ENCODE measurements around the gene RTL10.

RTL10 gene

GRCh38 chr22:19897726-19898125 is 43.1 kb upstream of the RTL10 start:
- Histone ChIP-seq H3K9me3 (replicated peaks; ENCODE audit: insufficient read depth, low read length) (no peaks in the 10 kb centered on the region), H3K36me3 (replicated peaks; ENCODE audit: insufficient read depth, low read length) (no peaks in the 10 kb centered on the region), H4K20me1 (ENCODE audit: insufficient read depth, low read length) (no peaks in the 10 kb centered on the region), H3K4me1 (ENCODE audit: low read length) (peaks cover 3% of the 10 kb centered on the region), H3K4me3 (ENCODE audit: low read length) (no peak overlapping the region), H3K27me3 (replicated peaks; ENCODE audit: insufficient read depth, low read length) (no peaks in the 10 kb centered on the region), H2AFZ (ENCODE audit: low read length) (no peak overlapping the region), H3K9me2 (replicated peaks; ENCODE audit: insufficient read depth, low read length) (no peaks in the 10 kb centered on the region), H3F3A (ENCODE audit: insufficient read depth, low read length) (peaks cover under 1% of the 10 kb centered on the region; the same call in 1 of the 2 replicates), H3K27ac (ENCODE audit: low read length) (no peak overlapping the region), H3K79me2 (ENCODE audit: low read length) (no peaks in the 10 kb centered on the region), H3K4me2 (ENCODE audit: low read depth, low read length) (no peak overlapping the region), H3K9ac (ENCODE audit: low read length) (no peak overlapping the region)
- no peak for DNase-seq
- TF ChIP-seq CTCF (IDR thresholded peaks at IDR 0.05; ENCODE audit: low read length) (no peak), EZH2 (optimal IDR thresholded peaks at IDR 0.05; ENCODE audit: low read depth, low read length) (no peak), EZH2phosphoT487 (IDR thresholded peaks at IDR 0.05; ENCODE audit: low read length) (no peak)

GRCh38 chr22:19896665-19897355 is 42.1 kb upstream of the RTL10 start:
- Histone ChIP-seq H3K4me1 (ENCODE audit: low read length) (peaks cover 12% of the 10 kb centered on the region), H2AFZ (ENCODE audit: low read length) (no peak overlapping the region), H3K9me3 (replicated peaks; ENCODE audit: insufficient read depth, low read length) (no peaks in the 10 kb centered on the region), H3K36me3 (replicated peaks; ENCODE audit: insufficient read depth, low read length) (no peaks in the 10 kb centered on the region), H3F3A (ENCODE audit: insufficient read depth, low read length) (peaks cover 9% of the 10 kb centered on the region), H3K9me2 (replicated peaks; ENCODE audit: insufficient read depth, low read length) (no peaks in the 10 kb centered on the region), H3K27ac (ENCODE audit: low read length) (no peak overlapping the region), H3K79me2 (ENCODE audit: low read length) (no peaks in the 10 kb centered on the region), H3K4me3 (ENCODE audit: low read length) (no peak overlapping the region), H4K20me1 (ENCODE audit: insufficient read depth, low read length) (no peaks in the 10 kb centered on the region), H3K4me2 (ENCODE audit: low read depth, low read length) (no peak overlapping the region), H3K27me3 (replicated peaks; ENCODE audit: insufficient read depth, low read length) (no peaks in the 10 kb centered on the region), H3K9ac (ENCODE audit: low read length) (no peak overlapping the region)
- no peak for DNase-seq
- TF ChIP-seq EZH2phosphoT487 (IDR thresholded peaks at IDR 0.05; ENCODE audit: low read length) (no peak), CTCF (IDR thresholded peaks at IDR 0.05; ENCODE audit: low read length) (no peak), EZH2 (optimal IDR thresholded peaks at IDR 0.05; ENCODE audit: low read depth, low read length) (no peak)

- H3K9me3 ChIP-seq (replicated peaks; ENCODE audit: insufficient read depth, low read length), result no peaks in the 10 kb centered on the region
- H3K9me2 ChIP-seq (replicated peaks; ENCODE audit: insufficient read depth, low read length), result no peaks in the 10 kb centered on the region
- H3K79me2 ChIP-seq (ENCODE audit: low read length), result no peaks in the 10 kb centered on the region
- no peak overlapping the region for H3K9ac ChIP-seq (ENCODE audit: low read length)
- no peaks in the 10 kb centered on the region for H4K20me1 ChIP-seq (ENCODE audit: insufficient read depth, low read length)
- no peak overlapping the region for H3K4me3 ChIP-seq (ENCODE audit: low read length)
- H3K27me3 ChIP-seq (replicated peaks; ENCODE audit: insufficient read depth, low read length), result no peaks in the 10 kb centered on the region
- H3K36me3 ChIP-seq (replicated peaks; ENCODE audit: insufficient read depth, low read length), result no peaks in the 10 kb centered on the region
- H3K27ac ChIP-seq (ENCODE audit: low read length), result no peak overlapping the region
- H3K4me1 ChIP-seq (ENCODE audit: low read length), result peaks cover 26% of the 10 kb centered on the region
- no peak for DNase-seq
- peaks cover 17% of the 10 kb centered on the region for H3F3A ChIP-seq (ENCODE audit: insufficient read depth, low read length)
- no peak overlapping the region for H2AFZ ChIP-seq (ENCODE audit: low read length)
- no peak overlapping the region for H3K4me2 ChIP-seq (ENCODE audit: low read depth, low read length)
- TF ChIP-seq EZH2phosphoT487 (IDR thresholded peaks at IDR 0.05; ENCODE audit: low read length) (no peak), CTCF (IDR thresholded peaks at IDR 0.05; ENCODE audit: low read length) (no peak)
Observed at GRCh38 chr22:19895160-19895849, 40.6 kb upstream of the RTL10 start.

All from MM.1S (cell line).